ENCODE data around the gene PSAP. TPM values are rescaled to one million over a fixed set of nuclear protein-coding genes. Genes with fewer than 3 reads are reported as not detected.

The PSAP gene
- polyA plus RNA-seq, 3 donors = 3,391 to 8,673 (median 7,346) TPM

DNA sequence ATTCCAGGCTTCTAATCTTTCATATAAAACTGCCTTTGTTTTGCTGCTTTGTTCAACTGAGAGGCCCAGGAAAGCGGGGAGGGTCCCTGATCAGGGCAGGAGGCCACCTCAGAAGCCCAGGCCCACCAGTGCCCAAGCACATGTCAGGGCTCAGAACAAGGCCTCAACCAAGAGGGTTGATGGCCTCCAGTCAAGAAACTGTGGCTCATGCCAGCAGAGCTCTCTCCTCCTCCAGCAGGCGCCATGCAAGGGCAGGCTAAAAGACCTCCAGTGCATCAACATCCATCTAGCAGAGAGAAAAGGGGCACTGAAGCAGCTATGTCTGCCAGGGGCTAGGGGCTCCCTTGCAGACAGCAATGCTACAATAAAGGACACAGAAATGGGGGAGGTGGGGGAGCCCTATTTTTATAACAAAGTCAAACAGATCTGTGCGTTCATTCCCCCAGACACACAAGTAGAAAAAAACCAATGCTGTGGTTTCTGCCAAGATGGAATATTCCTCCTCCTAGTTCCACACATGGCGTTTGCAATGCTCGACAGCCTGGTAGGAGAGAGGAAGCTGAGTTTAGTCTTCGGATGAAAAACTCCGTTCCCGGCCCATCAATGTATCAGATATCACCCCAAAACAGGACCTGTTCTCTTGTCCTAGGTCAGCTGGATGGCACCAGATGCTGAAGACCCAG is 34.0 kb downstream of the PSAP start:
- Histone ChIP-seq H3K9ac (ENCODE audit: insufficient read depth, low read length, poor library complexity, severe bottlenecking) (peak overlapping the region; percentile 58), H3K27me3 (ENCODE audit: control insufficient read depth in 2 of 2, insufficient read depth in 2 of 2, low read length in 2 of 2) (no peaks in the 10 kb centered on the region), H3K27ac (ENCODE audit: low read depth in 1 of 2, low read length in 2 of 2) (peak overlapping the region; percentile 89 to 95), H3K79me2 (ENCODE audit: insufficient read depth, low read length) (peaks cover 70% of the 10 kb centered on the region), H3K36me3 (replicated peaks in 1 of 2; ENCODE audit: control insufficient read depth in 1 of 2, insufficient read depth in 2 of 2, low read length in 2 of 2) (peaks cover 89 to 95% of the 10 kb centered on the region in 2 donors), H3K4me2 (replicated peaks; ENCODE audit: extremely low read depth, low read length, poor library complexity, severe bottlenecking) (peak overlapping the region; percentile 40), H3K4me3 (replicated peaks in 1 of 3; ENCODE audit: low read depth in 2 of 3, low read length in 3 of 3) (peak overlapping the region in 1 of 3 experiments; percentile 27), H3K9me3 (replicated peaks in 1 of 2; ENCODE audit: control insufficient read depth in 1 of 2, insufficient read depth in 1 of 2, low read length in 2 of 2) (no peaks in the 10 kb centered on the region), H2AFZ (ENCODE audit: insufficient read depth, low read depth, low read length, poor library complexity, severe bottlenecking) (no peak overlapping the region), H4K20me1 (ENCODE audit: insufficient read depth, low read length) (peaks cover 100% of the 10 kb centered on the region), H3K4me1 (ENCODE audit: control insufficient read depth in 1 of 2, insufficient read depth in 2 of 2, low read length in 2 of 2) (peaks cover 93 to 100% of the 10 kb centered on the region in 2 donors)
- peak overlapping the region in 1 of 2 donors; percentile 80 for H3K4me3 Mint-ChIP-seq
- intact Hi-C loops (cut with micrococcal nuclease) = loop anchor here in 1 of 2 donors (10.0 kb wide), 1 partner anchor 502 kb away; the partner anchor contains the start of gene SLC29A3
- H3K36me3 Mint-ChIP-seq = peaks cover 90 to 93% of the 10 kb centered on the region in 2 donors
- peaks cover 92% of the 10 kb centered on the region for H3K4me1 Mint-ChIP-seq
- 91% methylated on average over 1 of the region's 8 CpGs for WGBS (ENCODE audit: insufficient coverage)
- no peak for DNase-seq
- H3K9me3 Mint-ChIP-seq = no peaks in the 10 kb centered on the region
- H3K27ac Mint-ChIP-seq = peak overlapping the region; percentile 96 to 98 (median 98)
- TF ChIP-seq, protein P1, sequence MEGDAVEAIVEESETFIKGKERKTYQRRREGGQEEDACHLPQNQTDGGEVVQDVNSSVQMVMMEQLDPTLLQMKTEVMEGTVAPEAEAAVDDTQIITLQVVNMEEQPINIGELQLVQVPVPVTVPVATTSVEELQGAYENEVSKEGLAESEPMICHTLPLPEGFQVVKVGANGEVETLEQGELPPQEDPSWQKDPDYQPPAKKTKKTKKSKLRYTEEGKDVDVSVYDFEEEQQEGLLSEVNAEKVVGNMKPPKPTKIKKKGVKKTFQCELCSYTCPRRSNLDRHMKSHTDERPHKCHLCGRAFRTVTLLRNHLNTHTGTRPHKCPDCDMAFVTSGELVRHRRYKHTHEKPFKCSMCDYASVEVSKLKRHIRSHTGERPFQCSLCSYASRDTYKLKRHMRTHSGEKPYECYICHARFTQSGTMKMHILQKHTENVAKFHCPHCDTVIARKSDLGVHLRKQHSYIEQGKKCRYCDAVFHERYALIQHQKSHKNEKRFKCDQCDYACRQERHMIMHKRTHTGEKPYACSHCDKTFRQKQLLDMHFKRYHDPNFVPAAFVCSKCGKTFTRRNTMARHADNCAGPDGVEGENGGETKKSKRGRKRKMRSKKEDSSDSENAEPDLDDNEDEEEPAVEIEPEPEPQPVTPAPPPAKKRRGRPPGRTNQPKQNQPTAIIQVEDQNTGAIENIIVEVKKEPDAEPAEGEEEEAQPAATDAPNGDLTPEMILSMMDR (IDR thresholded peaks at IDR 0.05) = no peak
- H3K27me3 Mint-ChIP-seq (ENCODE audit: low read depth in 3 of 3) = peaks cover 0 to 2% (median 0%) of the 10 kb centered on the region in 3 donors

DNA sequence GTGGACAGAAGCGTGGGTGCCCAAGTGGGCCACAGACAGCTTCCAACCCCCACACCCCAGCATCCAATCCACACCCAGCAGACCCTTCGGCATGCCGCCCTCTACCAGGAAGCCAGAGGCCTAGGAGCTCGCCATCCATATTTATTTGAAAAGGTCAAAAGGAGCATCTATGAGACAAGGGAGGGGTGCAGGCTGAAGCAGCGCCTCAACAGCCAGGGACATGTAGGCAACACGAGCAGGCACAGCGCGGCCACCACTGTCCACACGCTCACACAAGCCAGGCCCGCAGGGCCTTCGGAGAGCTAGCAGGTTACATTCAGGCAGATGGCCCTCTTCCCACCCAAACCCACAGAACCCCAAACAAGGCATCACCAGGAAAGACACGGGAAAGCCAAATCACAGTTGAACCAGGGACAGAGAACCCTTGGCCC is 34.6 kb downstream of the PSAP start:
- Histone ChIP-seq H3K27ac (ENCODE audit: low read depth in 1 of 2, low read length in 2 of 2) (peak overlapping the region; percentile 89 to 95), H3K4me2 (replicated peaks; ENCODE audit: extremely low read depth, low read length, poor library complexity, severe bottlenecking) (no peak overlapping the region), H3K4me1 (ENCODE audit: control insufficient read depth in 1 of 2, insufficient read depth in 2 of 2, low read length in 2 of 2) (peaks cover 91 to 100% of the 10 kb centered on the region in 2 donors), H3K9ac (ENCODE audit: insufficient read depth, low read length, poor library complexity, severe bottlenecking) (no peak overlapping the region), H3K4me3 (replicated peaks in 1 of 3; ENCODE audit: low read depth in 2 of 3, low read length in 3 of 3) (no peak overlapping the region), H4K20me1 (ENCODE audit: insufficient read depth, low read length) (peaks cover 100% of the 10 kb centered on the region), H3K27me3 (ENCODE audit: control insufficient read depth in 2 of 2, insufficient read depth in 2 of 2, low read length in 2 of 2) (no peaks in the 10 kb centered on the region), H3K79me2 (ENCODE audit: insufficient read depth, low read length) (peaks cover 63% of the 10 kb centered on the region), H3K36me3 (replicated peaks in 1 of 2; ENCODE audit: control insufficient read depth in 1 of 2, insufficient read depth in 2 of 2, low read length in 2 of 2) (peaks cover 84 to 90% of the 10 kb centered on the region in 2 donors), H2AFZ (ENCODE audit: insufficient read depth, low read depth, low read length, poor library complexity, severe bottlenecking) (no peak overlapping the region), H3K9me3 (replicated peaks in 1 of 2; ENCODE audit: control insufficient read depth in 1 of 2, insufficient read depth in 1 of 2, low read length in 2 of 2) (no peaks in the 10 kb centered on the region)
- Mint-ChIP-seq H3K9me3 (no peaks in the 10 kb centered on the region), H3K4me3 (no peak overlapping the region), H3K27me3 (ENCODE audit: low read depth in 3 of 3) (peaks cover 0 to 2% (median 0%) of the 10 kb centered on the region in 3 donors), H3K36me3 (peaks cover 84 to 88% of the 10 kb centered on the region in 2 donors), H3K27ac (peak overlapping the region; percentile 76 to 98 (median 97)), H3K4me1 (peaks cover 87% of the 10 kb centered on the region)
- intact Hi-C loops (cut with micrococcal nuclease) = loop anchor here in 1 of 2 donors (10.0 kb wide), 1 partner anchor 502 kb away; the partner anchor contains the start of gene SLC29A3
- TF ChIP-seq, protein P1 (IDR thresholded peaks at IDR 0.05) = no peak
- no peak for DNase-seq
- WGBS (ENCODE audit: insufficient coverage) = 89% methylated on average over 9 of the region's 12 CpGs
